ENCODE results near the gene LRGUK. TPM values are rescaled to one million over a fixed set of nuclear protein-coding genes. Genes with fewer than 3 reads are reported as not detected.

LRGUK gene
- total RNA-seq, 4 donors from 2014 or later, result 0.48 to 9.4 (median 3.3) TPM

GRCh38 chr7:134254311-134254710 lies 127.2 kb downstream of the LRGUK start:
- Histone ChIP-seq H3K4me1 (no peaks in the 10 kb centered on the region), H3K27ac (no peak overlapping the region), H3K27me3 (no peaks in the 10 kb centered on the region), H3K4me3 (no peak overlapping the region), H3K9me3 (no peaks in the 10 kb centered on the region), H3K36me3 (no peaks in the 10 kb centered on the region)
- 81 to 98% methylated on average over 3 of the region's 3 CpGs for WGBS, 2 donors (ENCODE audit: low coverage in 1 of 2)
- no peak for DNase-seq
- intact Hi-C loops (cut with DNase I; ENCODE audit: low total_unique reads), result no loop called here
- TF ChIP-seq POLR2AphosphoS5 (IDR thresholded peaks at IDR 0.05), result no peak
- TF ChIP-seq EP300 (IDR thresholded peaks at IDR 0.05; ENCODE audit: low read depth), result no peak
- TF ChIP-seq POLR2A (IDR thresholded peaks at IDR 0.05), result no peak
- no peak for TF ChIP-seq CTCF (IDR thresholded peaks at IDR 0.05)
- in situ Hi-C loops (cut with MboI; ENCODE audit: low pct_ligation_motif_present in 1 of 4, low pct_unique_long_range_greater_than_20kb in 1 of 4, low sequenced_read_pairs in 3 of 4), result no loop called here

- 77% methylated on average over 5 of the region's 5 CpGs; no CpG with 5 or more reads in 1 of the 2 donors for WGBS, 2 donors (ENCODE audit: low coverage in 1 of 2)
- no peaks in the 10 kb centered on the region for H3K4me1 ChIP-seq
- intact Hi-C loops (cut with DNase I; ENCODE audit: low total_unique reads), result no loop called here
These were observed 128.7 kb downstream of the LRGUK start for GRCh38 chr7:134255814-134256213.

GRCh38 chr7:134262322-134262721 lies 135.2 kb downstream of the LRGUK start:
- no peak overlapping the region for H3K4me3 ChIP-seq
- 85 to 100% methylated on average over 4 of the region's 4 CpGs for WGBS, 2 donors (ENCODE audit: low coverage in 1 of 2)
- no peaks in the 10 kb centered on the region for H3K4me1 ChIP-seq
- no peaks in the 10 kb centered on the region for H3K9me3 ChIP-seq
- no peaks in the 10 kb centered on the region for H3K27me3 ChIP-seq
- H3K36me3 ChIP-seq, result no peaks in the 10 kb centered on the region
- TF ChIP-seq POLR2AphosphoS5 (IDR thresholded peaks at IDR 0.05) (no peak), POLR2A (IDR thresholded peaks at IDR 0.05) (no peak), CTCF (IDR thresholded peaks at IDR 0.05) (no peak), EP300 (IDR thresholded peaks at IDR 0.05; ENCODE audit: low read depth) (no peak)
- intact Hi-C loops (cut with DNase I; ENCODE audit: low total_unique reads) (no loop called here), in situ Hi-C loops (cut with MboI; ENCODE audit: low pct_ligation_motif_present in 1 of 4, low pct_unique_long_range_greater_than_20kb in 1 of 4, low sequenced_read_pairs in 3 of 4) (no loop called here)
- no peak overlapping the region for H3K27ac ChIP-seq
- DNase-seq, result no peak

More at GRCh38 chr7:134255814-134256213, 128.7 kb downstream of the LRGUK start:
- in situ Hi-C loops (cut with MboI; ENCODE audit: low pct_ligation_motif_present in 1 of 4, low pct_unique_long_range_greater_than_20kb in 1 of 4, low sequenced_read_pairs in 3 of 4), result no loop called here
- Histone ChIP-seq H3K4me3 (no peak overlapping the region), H3K27ac (no peak overlapping the region), H3K9me3 (no peaks in the 10 kb centered on the region), H3K27me3 (no peaks in the 10 kb centered on the region), H3K36me3 (no peaks in the 10 kb centered on the region)
- TF ChIP-seq POLR2AphosphoS5 (IDR thresholded peaks at IDR 0.05), result no peak
- TF ChIP-seq EP300 (IDR thresholded peaks at IDR 0.05; ENCODE audit: low read depth), result no peak
- TF ChIP-seq CTCF (IDR thresholded peaks at IDR 0.05), result no peak
- TF ChIP-seq POLR2A (IDR thresholded peaks at IDR 0.05), result no peak
- DNase-seq, result no peak

GRCh38 chr7:134276951-134277350 lies 149.8 kb downstream of the LRGUK start:
- WGBS, 2 donors (ENCODE audit: low coverage in 1 of 2), result 56 to 58% methylated on average over 5 of the region's 5 CpGs
- Histone ChIP-seq H3K4me1 (no peaks in the 10 kb centered on the region), H3K27ac (no peak overlapping the region), H3K4me3 (no peak overlapping the region), H3K9me3 (no peaks in the 10 kb centered on the region), H3K36me3 (no peaks in the 10 kb centered on the region), H3K27me3 (no peaks in the 10 kb centered on the region)
- no peak for DNase-seq
- TF ChIP-seq POLR2AphosphoS5 (IDR thresholded peaks at IDR 0.05) (no peak), EP300 (IDR thresholded peaks at IDR 0.05; ENCODE audit: low read depth) (no peak), CTCF (IDR thresholded peaks at IDR 0.05) (no peak), POLR2A (IDR thresholded peaks at IDR 0.05) (no peak)
- in situ Hi-C loops (cut with MboI; ENCODE audit: low pct_ligation_motif_present in 1 of 4, low pct_unique_long_range_greater_than_20kb in 1 of 4, low sequenced_read_pairs in 3 of 4), result no loop called here
- intact Hi-C loops (cut with DNase I; ENCODE audit: low total_unique reads), result no loop called here

Data from transverse colon (tissue), 4 donors.